CD4-positive, alpha-beta T cell treated with Interleukin-10 for 1 hour (primary cell): ENCODE data around the gene CMTM8.
"Not testable (repeated sequence)": the region's sequence is repeated elsewhere in the genome, so short reads cannot be mapped to it uniquely, and the experiment has no call there.

Source experiments
- DNase-seq: peaks from one replicate; pipeline ENCODE4 v3.0.0-alpha.2; 2020

The CMTM8 gene, protein sequence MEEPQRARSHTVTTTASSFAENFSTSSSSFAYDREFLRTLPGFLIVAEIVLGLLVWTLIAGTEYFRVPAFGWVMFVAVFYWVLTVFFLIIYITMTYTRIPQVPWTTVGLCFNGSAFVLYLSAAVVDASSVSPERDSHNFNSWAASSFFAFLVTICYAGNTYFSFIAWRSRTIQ

DNA sequence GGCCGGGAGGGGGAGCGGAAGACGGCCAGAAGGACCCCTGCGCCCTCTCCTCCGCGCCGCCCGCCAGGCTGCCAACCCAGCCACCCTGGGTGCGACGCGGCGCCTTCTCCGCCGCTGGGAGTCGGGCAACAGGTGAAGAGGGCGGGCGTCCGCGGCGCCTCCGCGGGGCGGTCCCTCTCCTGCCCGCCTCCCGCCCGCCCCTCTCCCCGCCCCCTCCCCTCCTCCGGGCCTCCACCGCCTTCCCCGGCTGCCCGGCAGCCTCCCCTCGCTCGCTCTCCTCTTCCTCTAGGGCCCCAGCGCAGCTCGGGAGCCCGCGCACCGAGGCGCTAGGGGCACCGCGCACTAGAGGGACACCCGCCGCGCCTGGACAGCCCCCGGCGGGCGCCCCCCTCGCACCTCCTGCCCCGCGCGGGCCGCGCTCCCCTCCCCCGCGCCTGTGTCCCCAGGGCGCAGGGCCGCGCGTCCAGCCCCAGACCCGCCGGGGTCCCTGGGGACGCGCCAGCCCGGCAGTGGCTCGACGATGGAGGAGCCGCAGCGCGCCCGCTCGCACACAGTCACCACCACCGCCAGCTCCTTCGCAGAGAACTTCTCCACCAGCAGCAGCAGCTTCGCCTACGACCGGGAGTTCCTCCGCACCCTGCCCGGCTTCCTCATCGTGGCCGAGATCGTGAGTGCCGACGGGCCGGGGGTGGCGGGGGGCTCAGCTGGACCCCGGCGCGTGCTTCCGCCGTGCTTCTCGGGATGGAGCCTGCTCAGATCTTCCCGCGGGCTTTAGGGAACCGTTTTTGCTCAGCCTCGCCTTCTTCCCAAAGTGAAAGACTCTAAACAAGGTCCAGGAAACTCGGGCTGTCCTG lies at the start of gene CMTM8:
Gene CMTM8 (plus strand): TSS at position 228 of the 854 bp plus-strand sequence. CDS start 293 bp downstream, at position 521.
- DNase-seq = peak; percentile 72

DNA sequence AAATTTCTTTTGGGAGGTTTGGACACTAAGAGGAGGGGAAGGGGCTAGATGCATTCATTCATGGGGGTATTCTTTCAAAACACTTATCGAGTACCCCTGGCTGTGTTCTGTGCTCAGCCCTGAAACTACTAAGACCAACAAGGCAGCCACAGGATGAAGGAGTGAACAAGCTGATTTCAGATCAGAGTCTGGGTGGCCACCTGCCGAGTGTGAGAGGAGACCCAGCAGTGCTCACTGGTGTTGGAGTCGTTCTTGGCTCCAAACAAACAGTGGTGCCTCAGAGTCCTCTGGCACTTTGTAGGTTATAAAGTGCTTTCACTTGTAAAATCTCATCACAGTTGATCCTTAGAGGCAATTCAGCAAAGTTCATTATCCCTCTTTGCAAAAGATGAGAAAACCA lies 48.8 kb upstream of the CMTM8 start:
- DNase-seq = no peak

DNA sequence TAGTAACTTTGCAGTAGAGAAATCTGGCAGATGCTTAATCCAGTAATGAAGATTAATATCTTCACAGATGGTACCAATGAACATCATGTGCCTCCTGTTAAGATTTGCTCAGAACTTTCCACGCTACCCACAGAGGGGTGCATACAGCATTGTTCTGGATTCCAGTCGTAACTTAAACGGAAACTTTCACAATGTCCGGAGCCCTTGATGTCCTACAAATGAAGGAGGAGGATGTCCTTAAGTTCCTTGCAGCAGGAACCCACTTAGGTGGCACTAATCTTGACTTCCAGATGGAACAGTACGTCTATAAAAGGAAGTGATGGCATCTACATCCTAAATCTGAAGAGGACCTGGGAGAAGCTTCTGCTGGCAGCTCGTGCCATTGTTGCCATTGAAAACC lies 47.9 kb upstream of the CMTM8 start:
- not testable (repeated sequence) for DNase-seq

DNA sequence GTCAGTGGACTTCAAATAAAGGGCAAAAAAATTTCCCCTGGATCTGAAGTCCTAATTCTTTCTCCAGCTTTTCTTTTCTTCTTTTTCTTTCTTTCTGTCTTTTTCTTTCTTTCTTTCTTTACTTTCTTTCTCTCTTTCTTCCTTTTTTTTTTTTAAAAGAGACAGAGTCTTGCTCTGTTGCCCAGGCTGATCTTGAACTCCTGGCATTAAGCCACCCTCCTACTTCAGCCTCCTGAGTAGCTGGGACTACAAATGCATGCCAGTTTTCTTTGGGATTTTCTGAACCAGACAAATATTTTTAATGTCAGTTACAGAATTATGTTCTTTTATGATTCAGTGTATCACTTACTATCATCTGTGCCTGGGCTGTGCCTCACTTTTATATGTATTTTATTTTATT lies 45.4 kb upstream of the CMTM8 start:
- DNase-seq = no peak

DNA sequence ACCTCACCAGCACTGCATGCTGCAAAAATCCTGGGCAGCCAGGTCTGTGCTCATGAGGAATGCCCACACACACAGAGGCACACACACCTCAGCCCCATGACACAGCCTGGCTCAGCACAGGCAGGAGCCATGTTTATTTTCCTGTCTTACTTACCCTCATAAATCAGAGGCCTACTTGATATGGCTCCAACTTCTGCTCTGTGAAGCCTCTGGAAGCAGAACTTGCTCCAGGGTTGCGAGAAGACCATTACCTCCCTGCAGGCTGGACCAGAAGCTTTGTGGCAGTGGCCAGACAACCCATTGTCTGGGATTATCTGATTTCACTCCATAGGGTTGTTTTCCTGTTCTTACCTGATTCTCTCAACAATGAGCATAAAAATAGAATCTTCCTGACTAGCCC lies 43.8 kb upstream of the CMTM8 start:
- no peak for DNase-seq

DNA sequence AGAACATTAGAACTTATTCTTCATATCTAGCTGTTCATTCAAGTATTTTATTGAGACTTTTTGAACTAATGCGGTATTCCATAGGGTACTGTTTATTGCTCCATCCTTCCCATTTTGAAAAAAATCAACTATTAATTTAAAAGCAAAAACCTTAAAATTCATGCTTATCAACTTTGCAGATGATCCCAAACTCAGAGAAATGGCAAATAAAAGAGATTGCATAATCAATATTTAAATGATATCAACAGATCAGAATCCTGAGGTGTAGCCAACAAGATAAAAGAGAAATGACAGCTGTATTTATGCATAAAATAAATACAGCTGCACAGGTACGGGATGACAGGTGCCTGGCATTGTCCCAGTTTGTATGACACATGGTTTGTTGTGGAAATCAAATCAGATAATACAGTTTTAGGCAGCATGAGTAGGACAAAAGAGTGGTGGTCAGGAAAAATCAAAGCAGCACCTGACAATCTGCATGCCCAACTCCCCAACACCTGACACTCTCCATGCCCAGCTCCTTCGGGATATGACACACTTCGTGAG lies 42.4 kb upstream of the CMTM8 start:
- DNase-seq = no peak

DNA sequence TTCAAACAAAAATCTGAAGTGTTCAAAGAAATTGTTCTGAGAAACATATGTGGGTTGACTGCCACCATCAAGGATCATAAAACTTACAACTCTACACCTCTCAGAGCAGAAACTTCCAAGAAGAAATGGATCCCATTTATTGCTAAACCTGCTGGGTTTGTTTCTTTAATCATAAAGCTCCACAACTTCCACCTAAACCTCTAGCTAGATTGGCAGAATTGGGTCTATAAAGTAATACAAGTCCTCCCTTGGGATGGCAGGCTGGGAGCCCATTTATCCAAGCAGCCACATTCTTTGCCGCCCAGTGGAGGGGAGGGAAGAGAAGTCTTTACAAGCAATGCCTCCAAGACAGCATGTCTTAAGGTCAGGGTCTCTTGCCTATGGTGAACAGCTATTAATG lies 40.5 kb upstream of the CMTM8 start:
- no peak for DNase-seq

DNA sequence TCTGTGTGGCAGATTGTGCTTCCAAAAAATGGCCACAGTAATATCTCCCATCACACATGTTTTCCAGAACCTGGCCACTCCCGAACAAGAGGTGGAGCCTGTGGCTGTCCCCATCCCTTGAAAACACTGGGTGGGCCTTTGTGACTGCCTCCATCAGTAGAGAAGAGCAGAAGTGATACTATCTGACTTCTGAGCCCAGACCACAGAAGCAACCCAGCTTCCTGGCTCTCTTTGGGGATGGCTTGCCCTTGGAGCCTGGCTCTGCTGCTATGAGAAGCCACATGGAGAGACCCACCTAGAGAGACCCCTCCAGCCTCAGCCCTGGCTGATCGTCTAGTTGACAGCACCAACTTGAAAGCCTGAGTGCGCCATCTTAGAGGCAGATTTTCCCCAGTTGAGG lies 39.8 kb upstream of the CMTM8 start:
- no peak for DNase-seq

DNA sequence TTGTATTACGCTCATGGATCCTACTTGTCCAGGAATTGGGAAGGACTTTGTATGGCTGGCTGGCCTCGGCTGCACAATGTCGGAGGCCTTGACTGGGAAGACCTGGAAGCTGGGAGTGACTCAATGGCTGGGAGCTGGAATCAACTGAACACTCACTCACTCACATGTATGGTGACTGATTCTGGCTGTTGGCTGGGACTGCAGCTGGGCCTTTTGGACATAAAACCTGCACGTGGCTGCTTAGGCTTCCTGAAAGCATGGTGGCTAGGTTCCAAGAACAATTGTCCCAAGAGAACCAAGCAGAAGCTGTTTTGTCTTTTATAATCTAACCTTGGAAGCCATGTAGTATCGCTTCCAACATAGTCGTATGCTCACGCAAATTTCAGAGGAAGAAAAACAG lies 38.0 kb upstream of the CMTM8 start:
- no peak for DNase-seq

DNA sequence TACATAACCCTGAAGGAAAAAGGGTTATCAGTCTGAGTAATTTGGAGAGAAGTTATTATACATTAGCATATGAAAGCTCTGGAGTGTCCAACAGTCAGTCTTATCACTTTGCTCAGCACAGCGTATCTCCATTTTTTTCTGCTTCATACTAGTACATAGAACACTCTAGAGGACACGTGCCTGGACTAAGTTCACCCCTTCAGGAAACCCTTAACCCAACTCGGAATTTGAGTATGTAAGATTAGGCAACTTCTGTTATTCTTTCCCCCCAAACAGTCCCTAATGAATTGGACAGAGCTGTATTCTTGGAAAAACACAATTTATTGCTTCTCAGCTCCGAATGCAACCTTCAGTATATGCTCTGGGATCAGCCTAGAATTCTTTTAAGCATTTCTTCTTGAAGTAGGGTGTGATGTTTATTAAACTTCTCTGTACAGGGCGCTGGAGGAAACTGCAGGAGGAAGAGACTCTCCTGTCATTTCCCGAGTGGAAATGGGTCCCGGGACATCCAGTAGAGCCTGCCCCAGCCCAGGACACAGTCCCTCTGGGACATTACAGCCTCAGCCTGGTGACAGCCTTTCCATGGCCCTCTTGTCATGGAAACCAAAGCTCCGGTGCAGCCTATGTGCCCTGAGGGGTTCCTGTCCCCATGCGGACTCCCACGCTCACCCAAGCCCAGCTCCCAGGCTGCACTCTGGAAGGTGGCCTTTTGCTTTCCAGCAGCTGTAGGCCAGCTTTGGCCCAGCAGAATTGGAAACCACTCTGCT lies 37.3 kb upstream of the CMTM8 start:
- no peak for DNase-seq

DNA sequence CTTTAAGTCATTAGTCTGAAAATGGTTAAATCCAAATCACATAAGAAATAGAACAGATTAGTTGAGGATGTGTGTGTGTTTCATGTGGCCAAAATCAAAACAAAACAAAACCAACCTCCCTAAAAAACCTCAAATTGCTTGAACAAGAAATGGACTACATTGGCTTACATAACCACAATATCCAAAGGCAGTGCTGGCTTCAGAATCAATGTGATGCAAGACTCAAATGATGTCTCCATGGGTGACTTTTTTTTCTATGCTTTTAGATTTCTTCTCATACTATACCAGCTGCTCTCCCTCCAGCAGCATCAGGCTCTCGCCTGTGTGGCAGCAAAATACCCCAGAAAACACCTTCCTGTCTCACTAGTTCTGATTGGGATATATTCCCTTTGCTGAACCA lies 36.0 kb upstream of the CMTM8 start:
- DNase-seq = no peak

DNA sequence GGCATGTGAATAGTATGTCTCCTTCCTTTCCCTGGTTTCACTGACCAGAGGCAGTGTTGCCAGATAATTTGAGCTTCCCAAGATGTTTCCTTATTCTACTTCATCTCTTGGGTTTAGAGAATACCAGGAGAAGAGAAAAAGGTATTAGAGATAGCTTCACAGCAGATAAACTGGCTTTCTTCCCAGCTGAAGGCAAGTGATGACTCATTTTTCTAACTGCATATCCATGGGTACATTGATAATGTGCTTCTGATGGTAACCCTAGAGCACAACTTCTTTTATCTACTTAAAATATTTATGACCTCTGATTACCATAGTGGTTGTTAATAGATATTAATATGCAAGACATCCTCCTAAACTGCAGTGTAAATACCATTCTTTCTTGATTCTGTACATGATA lies 34.6 kb upstream of the CMTM8 start:
- no peak for DNase-seq

DNA sequence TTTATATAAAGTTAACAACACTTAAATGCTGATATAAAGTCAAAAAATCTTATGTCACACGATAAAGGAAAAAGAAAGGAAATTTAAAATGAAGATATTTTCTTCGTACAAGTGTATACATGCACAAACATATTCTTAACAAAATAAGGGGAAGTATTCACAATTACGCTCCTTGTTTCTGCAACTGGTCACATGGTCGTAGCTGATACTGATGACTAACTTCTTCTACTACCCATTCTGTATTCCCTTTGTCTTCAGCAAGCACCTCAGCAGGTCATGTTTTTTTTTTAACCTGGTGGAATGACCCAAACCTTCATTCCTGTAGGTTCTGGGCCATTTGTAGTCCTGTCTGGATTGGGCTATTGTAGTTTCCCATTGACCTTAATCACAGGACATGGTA lies 30.0 kb upstream of the CMTM8 start:
- DNase-seq = no peak

DNA sequence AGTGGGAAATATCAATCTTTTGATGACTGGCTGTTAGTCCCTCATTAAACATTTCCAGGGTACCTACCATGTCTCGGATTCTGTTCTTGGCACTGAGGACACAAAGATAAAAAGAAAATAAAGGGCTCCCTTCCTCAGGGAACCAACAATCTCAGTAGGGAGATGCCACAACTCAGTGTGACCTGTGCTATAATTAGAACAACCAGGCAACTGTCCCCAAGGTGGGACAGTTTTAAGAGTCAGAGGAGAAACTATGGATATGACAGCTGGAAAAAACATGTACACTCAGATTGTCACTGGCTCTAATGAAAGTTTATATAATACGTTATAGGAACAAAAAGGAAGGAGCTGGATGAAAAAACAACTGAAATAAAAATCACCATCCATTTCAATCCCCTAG lies 23.3 kb upstream of the CMTM8 start:
- no peak for DNase-seq

DNA sequence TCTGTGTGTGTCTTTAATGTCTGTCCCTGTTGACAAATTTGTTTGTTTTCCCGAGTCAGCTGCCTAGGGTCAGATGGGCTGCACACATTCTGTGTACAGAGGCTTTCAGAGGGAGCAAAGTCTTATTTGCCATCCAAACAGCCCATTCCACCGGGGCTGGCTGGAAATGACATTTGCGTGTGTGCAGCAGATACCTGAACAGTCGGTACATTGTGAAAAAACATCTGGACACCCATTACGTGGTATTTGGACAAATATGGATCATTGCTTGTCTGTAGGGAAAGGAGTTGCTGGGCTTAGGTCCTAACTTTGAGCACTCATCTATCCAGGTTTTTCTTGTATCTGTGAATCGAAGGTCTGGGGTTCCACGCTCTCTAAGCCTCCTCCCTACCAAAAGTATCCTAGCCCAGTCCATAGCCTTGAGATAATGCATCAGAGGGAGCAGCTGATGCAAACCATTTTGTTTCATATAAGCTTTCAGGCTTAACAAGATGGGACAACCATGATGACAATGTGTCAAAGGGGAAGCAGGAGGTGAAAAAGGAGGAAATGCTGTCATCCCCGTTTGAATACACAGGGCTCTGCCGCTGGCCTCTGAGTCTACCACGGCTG lies 22.2 kb upstream of the CMTM8 start:
- no peak for DNase-seq

DNA sequence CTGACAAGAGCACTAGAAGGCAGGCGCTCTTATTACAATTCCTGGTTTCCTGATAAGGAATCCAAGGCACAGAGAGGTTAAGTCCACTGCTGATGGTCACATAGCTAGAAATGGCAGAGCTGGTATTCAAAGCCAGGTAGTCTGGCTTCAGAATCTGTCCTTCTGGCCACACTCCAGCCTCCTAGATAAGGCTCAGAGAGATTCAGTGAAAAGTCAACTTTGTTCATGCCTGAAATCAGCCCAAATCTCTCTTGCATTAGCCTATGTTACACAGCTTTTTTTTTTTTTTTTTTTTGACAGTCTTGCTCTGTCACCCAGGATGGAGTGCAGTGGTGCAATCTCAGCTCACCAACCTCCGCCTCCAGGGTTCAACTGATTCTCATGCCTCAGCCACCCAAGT lies 21.1 kb upstream of the CMTM8 start:
- DNase-seq = no peak

DNA sequence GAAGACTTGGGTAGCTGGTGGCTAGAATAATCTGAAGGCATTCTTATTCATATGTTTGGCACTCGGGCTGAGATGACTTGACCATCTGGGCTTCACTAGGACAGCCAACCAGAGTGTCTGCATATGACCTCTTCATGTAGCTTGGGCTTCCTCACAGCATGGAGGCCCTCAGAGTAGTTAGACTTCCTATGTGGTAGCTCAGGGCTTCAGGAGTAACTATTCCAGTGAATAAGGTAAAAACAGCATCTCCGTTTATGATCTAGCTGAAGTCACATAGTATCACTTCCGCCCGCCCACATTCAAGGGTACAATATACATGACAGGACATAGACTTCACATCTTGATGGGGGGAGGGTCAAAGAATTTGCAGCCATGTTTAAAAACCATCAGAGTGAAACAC lies 18.9 kb upstream of the CMTM8 start:
- no peak for DNase-seq

DNA sequence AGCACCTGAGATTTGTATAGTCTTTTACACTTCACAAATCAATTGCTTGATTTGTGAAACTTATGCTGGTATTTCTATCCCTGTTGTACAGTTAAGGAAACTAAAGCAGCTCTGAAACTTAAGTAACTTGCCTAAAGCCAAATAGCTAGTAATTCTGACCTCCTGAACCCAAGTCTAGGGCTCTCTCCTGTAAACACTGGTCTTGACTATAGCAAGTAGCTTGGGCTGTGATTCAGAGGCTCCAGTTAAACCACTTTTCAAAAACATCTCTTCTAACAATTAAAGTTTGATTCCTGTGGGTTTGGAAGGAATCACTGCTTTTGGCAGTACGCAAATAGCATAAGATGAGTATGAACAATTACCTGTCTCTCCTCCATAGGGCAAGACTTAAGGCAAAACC lies 18.5 kb upstream of the CMTM8 start:
- DNase-seq = no peak

DNA sequence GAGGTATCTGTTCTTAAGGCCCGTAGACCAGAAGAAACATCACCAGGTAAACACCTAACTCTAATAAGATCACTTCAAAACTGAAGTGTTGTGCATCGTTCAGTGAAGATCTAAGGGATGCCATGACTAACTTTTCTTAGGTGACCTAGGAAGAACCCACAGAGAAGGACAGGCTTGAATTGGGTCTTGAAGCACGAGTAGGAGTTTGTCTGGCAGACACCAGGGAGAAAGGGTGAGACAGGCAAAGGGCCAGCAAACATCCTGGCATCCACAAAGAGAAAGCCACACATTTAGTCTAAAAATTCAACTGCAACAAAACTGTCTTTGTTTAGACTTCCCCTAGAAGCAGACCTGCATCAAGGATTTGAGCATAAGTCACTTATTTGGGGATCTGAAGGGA lies 15.5 kb upstream of the CMTM8 start:
- DNase-seq = no peak

DNA sequence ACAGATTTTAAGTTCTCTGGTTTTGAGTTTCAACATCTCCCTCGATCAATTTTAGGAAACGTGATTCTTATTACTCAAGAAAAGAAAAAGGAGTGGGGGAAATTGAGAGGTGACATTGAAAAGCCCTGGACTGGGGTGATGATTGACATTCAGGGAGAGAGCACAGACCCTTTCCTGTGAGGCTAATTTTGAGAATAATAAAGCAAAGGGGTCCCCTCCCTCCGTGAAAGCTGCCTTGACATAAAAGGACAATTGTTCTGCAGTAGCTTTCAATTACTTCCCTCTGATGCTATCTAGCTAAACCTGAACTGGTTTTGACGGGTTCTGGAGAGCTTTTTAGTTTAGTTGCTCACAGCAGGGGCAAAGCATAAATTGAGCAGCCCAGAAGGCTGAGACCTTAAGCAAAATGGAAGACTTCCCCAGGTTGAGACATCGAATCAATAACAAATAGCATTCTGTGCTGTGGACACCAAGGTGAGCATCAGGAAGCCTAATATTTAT lies 14.4 kb upstream of the CMTM8 start:
- no peak for DNase-seq

DNA sequence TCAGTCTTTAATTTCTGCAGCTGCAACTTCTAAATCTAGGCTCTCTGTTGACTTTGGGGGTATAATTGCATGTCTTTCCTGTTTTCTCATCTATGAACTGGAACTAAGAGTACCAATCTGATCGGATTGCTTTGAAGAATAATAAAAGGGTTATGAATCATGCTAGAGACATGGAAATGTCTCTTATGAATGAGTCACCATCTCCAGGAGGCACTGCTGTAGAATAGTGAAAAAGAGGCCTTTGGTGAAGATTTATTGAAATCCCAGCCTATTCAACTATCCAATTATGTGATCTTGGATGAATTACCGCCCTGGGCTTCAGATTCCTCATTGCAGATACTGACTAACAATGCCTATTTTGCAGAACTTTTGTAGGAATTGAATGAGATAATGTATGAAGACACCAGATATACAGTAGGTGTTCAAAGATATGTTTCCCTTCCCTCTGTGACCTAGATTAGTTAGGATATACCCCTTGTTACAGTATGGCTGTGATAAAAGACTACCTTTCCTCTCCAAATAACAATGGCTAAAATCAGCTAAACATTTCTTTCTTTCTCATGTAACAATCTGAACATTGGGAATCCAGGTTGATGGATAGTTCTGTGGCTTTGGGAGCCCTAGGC lies 11.5 kb upstream of the CMTM8 start:
- no peak for DNase-seq

DNA sequence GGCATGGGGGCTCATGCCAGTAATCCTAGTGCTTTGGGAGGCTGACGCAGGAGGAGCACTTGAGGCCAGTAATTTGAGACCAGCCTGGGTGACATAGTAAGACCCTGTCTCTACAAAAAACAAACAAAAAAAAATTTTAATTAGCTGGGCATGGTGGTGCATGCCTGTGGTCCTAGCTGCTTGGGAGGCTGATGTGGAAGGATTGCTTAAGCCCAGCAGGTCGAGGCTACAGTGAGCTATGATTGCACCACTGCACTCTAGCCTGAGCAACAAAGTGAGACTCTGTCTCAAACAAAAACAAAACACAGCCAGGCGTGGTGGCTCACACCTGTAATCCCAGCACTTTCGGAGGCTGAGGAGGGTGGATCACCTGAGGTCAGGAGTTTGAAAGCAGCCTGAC lies 9.7 kb upstream of the CMTM8 start:
- DNase-seq = not testable (repeated sequence)

DNA sequence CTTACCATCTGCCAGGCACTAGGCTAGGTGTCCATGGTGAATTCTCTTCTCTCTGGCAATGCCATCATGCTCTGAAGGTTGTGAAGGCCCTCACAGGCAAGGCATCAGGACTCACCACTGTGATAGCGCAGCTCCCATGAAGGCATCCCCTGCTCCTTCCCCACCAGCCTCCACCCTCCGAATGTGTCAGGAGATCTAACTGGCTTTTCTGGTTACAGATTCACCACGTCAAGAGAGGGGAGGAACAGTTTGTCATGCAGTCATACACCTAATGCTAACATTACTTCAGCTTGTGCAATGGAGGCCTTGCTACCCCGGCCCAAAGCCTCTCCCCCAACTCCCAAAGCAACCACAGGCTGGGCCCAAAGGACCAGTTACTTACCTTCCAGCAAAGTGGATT lies 8.9 kb upstream of the CMTM8 start:
- no peak for DNase-seq
